Lung (tissue), 12 donors: Measurements from ENCODE around the gene KCNQ2. TPM values are rescaled to one million over a fixed set of nuclear protein-coding genes. Genes with fewer than 3 reads are reported as not detected.

Experiments used
- ATAC-seq: fragments of 200-7000 bp; cut with Tn5 transposase; one replicate; pipeline ENCODE4 v1.9.1; 2020; ENCODE audit warnings: moderate number of reproducible peaks; ENCODE audit not compliant: insufficient read depth, low FRiP score
- DNase-seq, 3 donors: peaks; one replicate each; pipeline ENCODE4 v3.0.0-alpha.2; 2013 to 2017
- H3K27ac ChIP-seq, 2 donors: one replicate each; pipeline ENCODE4 v1.5.1; 2013; ENCODE audit warnings: mild to moderate bottlenecking in 2 of 2, moderate library complexity in 2 of 2, control low read depth in 1 of 2, inconsistent platforms in 1 of 2, low read depth in 1 of 2, low read length in 1 of 2
- H3K27me3 ChIP-seq, 3 donors: one replicate each; pipeline ENCODE4 v1.5.1; 2013; ENCODE audit warnings: low read length in 2 of 3; ENCODE audit not compliant: control insufficient read depth in 3 of 3, insufficient read depth in 3 of 3
- H3K36me3 ChIP-seq, 4 donors: one replicate each; pipeline ENCODE4 v1.5.1; 2013; ENCODE audit warnings: low read length in 4 of 4, mild to moderate bottlenecking in 1 of 4, moderate library complexity in 1 of 4; ENCODE audit not compliant: control insufficient read depth in 4 of 4, insufficient read depth in 4 of 4
- H3K4me1 ChIP-seq, 5 donors: one replicate each; pipeline ENCODE4 v1.5.1; 2013; ENCODE audit warnings: low read length in 5 of 5, mild to moderate bottlenecking in 2 of 5, moderate library complexity in 1 of 5; ENCODE audit not compliant: control insufficient read depth in 5 of 5, insufficient read depth in 5 of 5
- H3K4me3 ChIP-seq: one replicate; pipeline ENCODE4 v1.5.1; 2013; ENCODE audit warnings: mild to moderate bottlenecking, control low read depth, moderate library complexity
- H3K9ac ChIP-seq, 2 donors: one replicate each; pipeline ENCODE4 v1.5.1; 2013; ENCODE audit warnings: low read length in 2 of 2, control low read depth in 1 of 2; ENCODE audit not compliant: insufficient read depth in 1 of 2
- H3K9me3 ChIP-seq, 4 donors: one replicate each; pipeline ENCODE4 v1.5.1; 2013; ENCODE audit warnings: low read length in 3 of 4, mild to moderate bottlenecking in 1 of 4, moderate library complexity in 1 of 4; ENCODE audit not compliant: control insufficient read depth in 4 of 4, insufficient read depth in 3 of 4
- WGBS, 2 donors: extraction: QIAGEN DNeasy Blood & Tissue Kit; methylation state at CpG; one replicate each; pipeline ENCODE4 v1.1.7; 2013; 5-methylcytosine and 5-hydroxymethylcytosine counted together
- polyA plus RNA-seq, 2 donors: library from polyadenylated mRNA; stranded (reverse); fragments of 200-250 nt; gene quantifications; one replicate each; pipeline ENCODE4 v1.2.1, GENCODE V29; 2013
- total RNA-seq, 2 donors: library from RNA; depleted of rRNA in 1 of 2; stranded (reverse); fragments of >200 nt in 1 of 2; gene quantifications; one replicate each; pipeline ENCODE4 v1.2.1, GENCODE V29; 2014 to 2021
- TF ChIP-seq, protein P1 (sequence below): IDR thresholded peaks from 2 replicates; pipeline ENCODE4 v1.5.1; 2012; ENCODE audit warnings: mild to moderate bottlenecking; ENCODE audit errors: control extremely low read depth, extremely low read depth
- donor health status: control.
- donor health status: control.
- donor health status: Bipolar disorder and iron deficiency.
- donor health status: healthy.
- donor health status: DM: yes; HTN: yes; CAD: no.

KCNQ2 gene
- total and polyA plus RNA-seq, 4 donors: 0.18 to 6.8 (median 0.28) TPM; not detected in 1

DNA sequence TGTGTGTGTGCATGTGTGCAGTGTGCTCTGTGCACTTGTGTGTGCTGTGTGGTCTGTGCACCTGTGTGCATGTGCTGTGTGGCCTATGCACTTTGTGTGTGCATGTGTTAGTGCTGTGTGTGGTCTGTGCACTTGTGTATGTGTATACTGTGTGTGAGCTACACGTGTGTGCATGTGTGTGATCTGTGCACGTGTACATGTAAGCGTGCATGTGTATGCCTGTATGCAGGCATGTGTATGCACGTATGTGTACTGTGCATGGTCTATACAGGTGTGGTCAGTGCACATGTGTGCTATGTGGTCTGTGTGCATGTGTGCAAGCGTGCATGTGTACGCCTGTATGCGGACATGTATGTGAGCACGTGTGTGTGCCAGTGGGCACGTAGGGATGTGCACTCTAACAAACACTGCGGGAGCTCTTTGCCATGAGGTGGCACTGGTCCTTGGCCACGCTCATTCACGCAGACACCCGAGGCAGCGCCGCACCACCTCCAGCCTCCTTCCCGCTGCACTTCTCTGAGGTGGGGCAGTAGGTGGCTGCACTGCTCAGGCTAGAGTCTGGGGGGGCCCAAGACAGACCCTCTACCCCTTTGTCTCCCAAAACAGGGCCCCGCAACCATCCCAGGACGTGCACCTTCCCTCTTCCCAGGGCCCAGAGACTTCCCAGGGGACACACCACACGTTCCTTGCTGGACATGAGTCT, 68.9 kb downstream of the KCNQ2 start:
- TF ChIP-seq, protein P1, sequence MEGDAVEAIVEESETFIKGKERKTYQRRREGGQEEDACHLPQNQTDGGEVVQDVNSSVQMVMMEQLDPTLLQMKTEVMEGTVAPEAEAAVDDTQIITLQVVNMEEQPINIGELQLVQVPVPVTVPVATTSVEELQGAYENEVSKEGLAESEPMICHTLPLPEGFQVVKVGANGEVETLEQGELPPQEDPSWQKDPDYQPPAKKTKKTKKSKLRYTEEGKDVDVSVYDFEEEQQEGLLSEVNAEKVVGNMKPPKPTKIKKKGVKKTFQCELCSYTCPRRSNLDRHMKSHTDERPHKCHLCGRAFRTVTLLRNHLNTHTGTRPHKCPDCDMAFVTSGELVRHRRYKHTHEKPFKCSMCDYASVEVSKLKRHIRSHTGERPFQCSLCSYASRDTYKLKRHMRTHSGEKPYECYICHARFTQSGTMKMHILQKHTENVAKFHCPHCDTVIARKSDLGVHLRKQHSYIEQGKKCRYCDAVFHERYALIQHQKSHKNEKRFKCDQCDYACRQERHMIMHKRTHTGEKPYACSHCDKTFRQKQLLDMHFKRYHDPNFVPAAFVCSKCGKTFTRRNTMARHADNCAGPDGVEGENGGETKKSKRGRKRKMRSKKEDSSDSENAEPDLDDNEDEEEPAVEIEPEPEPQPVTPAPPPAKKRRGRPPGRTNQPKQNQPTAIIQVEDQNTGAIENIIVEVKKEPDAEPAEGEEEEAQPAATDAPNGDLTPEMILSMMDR: no peak
- H3K36me3 ChIP-seq: no peaks in the 10 kb centered on the region
- no peak overlapping the region for H3K9ac ChIP-seq
- peaks cover 0 to 8% (median 5%) of the 10 kb centered on the region in 3 donors for H3K27me3 ChIP-seq
- H3K4me1 ChIP-seq: no peaks in the 10 kb centered on the region
- DNase-seq: no peak
- 82 to 93% methylated on average over 19 of the region's 19 CpGs for WGBS, 2 donors
- no peak for ATAC-seq
- H3K4me3 ChIP-seq: no peak overlapping the region
- H3K27ac ChIP-seq: no peak overlapping the region
- peaks cover 0 to 8% (median 0%) of the 10 kb centered on the region in 4 donors for H3K9me3 ChIP-seq

DNA sequence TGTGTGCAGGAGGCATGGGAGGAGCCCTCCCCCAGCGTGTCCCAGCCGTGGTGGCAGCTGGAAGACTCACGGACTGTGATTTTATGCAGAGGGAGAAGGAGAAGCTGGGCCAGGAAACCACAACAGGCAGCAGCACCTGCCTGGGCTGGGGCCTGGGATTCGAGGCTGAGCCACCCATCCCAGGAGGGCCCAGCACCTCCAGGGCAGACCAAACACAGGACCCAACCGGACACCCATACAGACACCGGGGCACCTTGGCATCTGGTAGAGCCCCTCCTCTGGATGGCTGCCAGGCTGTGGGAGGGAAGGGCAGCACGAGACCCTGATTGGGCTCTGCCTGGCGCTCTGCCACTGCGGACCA, 69.6 kb downstream of the KCNQ2 start:
- H3K9ac ChIP-seq: no peak overlapping the region
- H3K27me3 ChIP-seq: peaks cover 0 to 8% (median 5%) of the 10 kb centered on the region in 3 donors
- no peak for ATAC-seq
- no peaks in the 10 kb centered on the region for H3K36me3 ChIP-seq
- no peak overlapping the region for H3K27ac ChIP-seq
- TF ChIP-seq, protein P1: no peak
- no peak overlapping the region for H3K4me3 ChIP-seq
- peaks cover 0 to 8% (median 0%) of the 10 kb centered on the region in 4 donors for H3K9me3 ChIP-seq
- WGBS, 2 donors: 46 to 58% methylated on average over 7 to 9 of the region's 9 CpGs
- DNase-seq: no peak
- H3K4me1 ChIP-seq: no peaks in the 10 kb centered on the region

DNA sequence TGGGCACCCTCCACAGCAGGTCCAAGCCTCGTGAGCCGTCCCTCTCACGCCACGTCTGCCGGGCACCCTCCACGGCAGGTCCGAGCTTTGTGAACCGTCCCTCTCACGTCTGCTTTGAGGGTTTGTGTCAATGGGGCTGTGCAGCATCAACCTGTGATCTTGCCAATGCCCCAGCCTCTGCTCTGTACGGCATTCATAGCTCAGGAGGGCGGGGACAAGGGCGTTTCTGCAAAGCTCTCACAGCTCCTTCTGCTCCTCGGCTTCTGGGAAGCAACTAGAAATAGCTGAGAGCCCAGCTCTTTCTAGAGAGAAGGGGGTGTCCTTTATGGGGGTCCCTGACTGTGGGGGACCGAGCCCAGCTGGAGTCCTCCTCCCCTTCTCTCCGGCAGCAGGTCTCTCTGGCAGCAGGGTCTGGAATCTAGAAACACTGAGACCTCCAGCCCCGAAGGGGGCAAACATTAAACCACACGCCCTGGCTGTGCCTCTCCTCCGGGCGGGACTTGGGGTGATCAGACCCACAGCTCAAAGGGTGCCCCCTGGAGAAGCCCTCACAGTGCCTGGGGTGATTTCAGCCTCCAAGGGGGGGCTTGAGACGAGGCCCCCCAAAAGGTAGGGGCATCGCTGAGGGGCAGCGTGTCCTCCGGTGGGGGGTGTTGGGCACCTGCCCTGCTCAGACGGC, 70.1 kb downstream of the KCNQ2 start:
- 58 to 66% methylated on average over 24 of the region's 24 CpGs for WGBS, 2 donors
- Histone ChIP-seq H3K27ac (no peak overlapping the region), H3K4me1 (no peaks in the 10 kb centered on the region), H3K9ac (no peak overlapping the region), H3K36me3 (no peaks in the 10 kb centered on the region), H3K9me3 (peaks cover 0 to 8% (median 0%) of the 10 kb centered on the region in 4 donors), H3K4me3 (no peak overlapping the region), H3K27me3 (peaks cover 0 to 8% (median 5%) of the 10 kb centered on the region in 3 donors)
- TF ChIP-seq, protein P1: no peak
- no peak for DNase-seq
- ATAC-seq: no peak
